RKO (cell line): Measurements from ENCODE around the gene TMEM106B.
A peak's percentile ranks its signal among the peaks of the same experiment; 100 is the strongest.

Source experiments
- DNase-seq: peaks from one replicate; pipeline ENCODE4 v3.0.0-alpha.2; 2016; ENCODE audit warnings: low spot score

Gene TMEM106B

DNA sequence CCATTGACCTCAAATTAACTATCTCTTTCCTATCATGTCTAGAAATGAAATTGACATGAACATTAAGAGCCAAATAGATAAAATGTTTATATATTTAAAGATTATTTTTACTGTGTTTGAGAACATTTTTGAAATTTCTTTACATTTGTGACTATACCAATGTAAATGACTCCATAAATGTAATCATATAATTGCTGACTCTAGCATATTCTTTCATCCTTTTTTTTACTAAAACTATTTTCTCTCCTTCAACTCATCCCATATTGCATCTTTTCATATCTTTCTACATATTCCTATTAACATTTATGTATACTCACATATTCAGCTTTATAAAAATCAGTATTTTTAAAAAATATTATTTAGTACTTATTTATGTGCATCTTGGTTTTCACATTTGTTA, 16.9 kb downstream of the TMEM106B start:
- DNase-seq, result no peak

GRCh38 chr7:12229046-12229445, 18.0 kb downstream of the TMEM106B start:
- DNase-seq, result no peak

DNA sequence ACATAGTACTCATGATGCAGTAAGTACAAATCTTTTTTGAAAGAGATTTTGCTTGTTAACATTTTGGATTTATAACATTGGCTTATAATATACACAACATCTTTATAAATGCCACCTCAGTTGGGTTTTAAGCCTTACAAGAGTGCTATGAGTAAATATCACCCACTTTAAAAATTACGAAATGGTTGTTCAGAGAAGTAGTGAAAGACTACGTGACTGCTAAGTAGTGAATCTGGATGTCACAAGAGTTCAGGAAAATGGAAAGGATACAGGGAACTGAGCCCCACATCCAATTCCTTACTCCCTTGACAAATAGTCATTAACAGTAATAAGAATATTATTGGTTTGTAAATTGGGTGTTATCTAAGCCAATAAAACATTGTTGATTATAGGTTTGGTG, 20.0 kb downstream of the TMEM106B start:
- DNase-seq, result no peak

DNA sequence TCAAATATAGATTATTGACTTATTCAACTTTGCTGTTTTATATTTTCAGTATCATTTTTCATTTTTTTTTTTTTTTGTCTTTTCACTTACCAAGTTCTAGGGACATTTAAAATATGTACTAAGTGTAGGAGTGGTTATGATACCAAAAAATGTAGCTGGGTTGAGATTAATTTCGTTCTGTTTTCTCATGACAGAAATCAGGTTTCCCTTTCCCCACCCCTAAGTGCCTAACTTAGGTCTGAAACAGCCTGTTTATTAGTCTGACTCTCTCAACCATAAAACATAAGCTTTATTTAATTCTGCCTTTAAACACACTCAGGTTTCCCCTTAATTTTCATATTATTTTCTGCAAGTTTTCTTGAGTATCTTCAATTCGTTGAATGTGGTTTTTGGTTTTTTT, 22.1 kb downstream of the TMEM106B start:
- no peak for DNase-seq

DNA sequence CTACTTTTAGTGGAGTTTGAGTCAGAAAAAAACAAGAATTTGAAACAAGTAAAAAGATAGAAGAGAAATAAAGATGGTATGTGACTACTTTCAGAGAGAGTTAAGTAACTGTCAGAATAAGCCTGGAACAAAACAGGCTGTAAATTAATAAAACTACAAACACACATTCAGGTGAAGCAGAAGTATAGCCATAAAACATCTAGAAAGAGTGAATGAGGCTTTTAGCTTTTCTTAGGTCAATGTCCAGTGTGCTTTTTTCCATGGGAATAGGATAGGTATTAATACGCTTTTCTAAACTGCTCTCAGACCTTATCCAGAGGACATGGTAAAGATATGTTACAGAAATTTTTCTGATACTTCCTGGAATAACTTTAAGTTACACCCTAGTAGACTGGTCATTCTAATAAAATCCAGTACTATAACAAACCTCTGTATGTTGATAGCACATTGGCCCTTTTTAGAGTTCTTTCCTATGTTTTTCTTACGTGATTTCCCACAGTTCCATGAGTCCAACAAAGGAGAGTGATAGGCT, 23.3 kb downstream of the TMEM106B start:
- no peak for DNase-seq

GRCh38 chr7:12235970-12236369, 24.9 kb downstream of the TMEM106B start:
- DNase-seq, result no peak

DNA sequence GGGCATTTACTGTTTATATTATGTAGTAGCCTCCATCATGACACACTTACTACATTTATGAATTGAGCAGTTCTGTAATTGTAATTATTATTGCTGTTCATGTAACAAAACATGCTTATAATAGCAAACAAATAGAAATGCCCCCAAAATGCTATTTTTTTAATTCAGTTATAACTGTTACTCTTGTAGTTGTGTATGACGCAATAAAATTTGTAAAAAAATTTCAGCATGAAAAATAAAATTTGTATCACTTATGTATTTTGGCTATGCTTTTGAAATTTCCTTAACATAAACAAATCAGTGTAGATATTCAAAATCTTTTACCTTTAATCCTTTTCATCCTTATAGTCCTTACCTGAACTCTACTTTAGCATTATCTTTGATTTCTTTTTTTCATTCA, 25.9 kb downstream of the TMEM106B start:
- DNase-seq, result no peak

- DNase-seq, result no peak
Observed at GRCh38 chr7:12239806-12240205, 28.7 kb downstream of the TMEM106B start.

GRCh38 chr7:12244129-12244528, 33.0 kb downstream of the TMEM106B start:
- peak; percentile 52 for DNase-seq

GRCh38 chr7:12244694-12245093, 33.6 kb downstream of the TMEM106B start:
- DNase-seq, result no peak

- DNase-seq, result no peak
Observed at GRCh38 chr7:12249706-12250105, 38.6 kb downstream of the TMEM106B start.

DNA sequence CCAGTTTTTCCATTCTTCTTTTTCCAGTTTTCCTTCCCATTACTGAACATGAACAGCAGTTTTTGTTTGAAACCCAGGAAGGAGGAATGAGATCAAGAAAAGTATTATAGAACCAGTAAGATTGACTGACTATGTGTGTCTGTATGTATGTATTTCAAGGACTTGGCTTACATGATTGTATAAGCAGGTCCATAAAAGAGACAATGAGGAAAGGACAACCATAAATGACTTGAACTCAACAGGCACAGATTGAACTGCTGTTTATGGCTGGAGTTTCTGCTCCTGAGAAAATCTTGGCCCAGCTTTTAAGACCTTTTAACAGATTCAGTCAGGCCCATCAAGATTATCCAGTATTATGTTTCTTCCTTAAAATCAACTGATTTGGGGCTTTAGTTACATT, 39.1 kb downstream of the TMEM106B start:
- DNase-seq, result no peak

GRCh38 chr7:12256090-12256489, 45.0 kb downstream of the TMEM106B start:
- peak; percentile 18 for DNase-seq

DNA sequence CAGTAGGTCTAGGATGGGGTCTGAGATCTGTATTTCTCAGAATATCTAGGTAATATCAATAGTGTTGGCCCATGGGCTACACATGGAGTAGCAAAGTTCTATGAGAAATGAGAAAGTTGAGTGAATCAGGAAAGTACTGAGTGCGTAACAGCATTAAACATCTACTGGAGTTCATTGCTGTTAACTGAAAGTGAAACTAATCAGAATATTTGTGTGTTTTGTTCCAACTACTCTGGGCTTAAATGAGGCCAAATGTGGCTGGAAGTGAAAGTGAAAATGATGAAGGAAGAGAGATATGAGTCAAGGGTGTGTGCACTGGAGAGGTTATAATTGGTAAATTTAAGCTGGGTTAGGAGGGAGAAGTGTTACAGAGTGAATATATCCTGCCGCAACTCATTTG, 46.5 kb downstream of the TMEM106B start:
- DNase-seq, result no peak

DNA sequence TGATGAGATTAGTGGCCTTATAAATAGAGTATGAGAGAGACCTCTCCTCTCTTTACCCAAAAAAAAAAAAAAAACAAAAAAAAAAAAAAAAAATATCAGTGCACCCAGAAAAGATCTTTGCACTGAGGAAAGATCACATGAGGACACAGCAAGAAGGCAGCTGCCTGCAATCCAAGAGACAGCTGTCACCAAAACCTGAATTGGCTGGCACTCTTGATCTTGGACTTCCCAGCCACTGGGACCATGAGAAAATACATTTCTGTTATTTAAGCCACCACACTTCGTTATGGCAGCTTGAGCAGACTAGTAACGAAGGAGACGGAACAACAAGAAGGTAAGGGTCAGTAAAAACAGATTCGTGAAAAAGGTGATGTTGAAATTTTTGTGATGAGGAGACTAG, 47.0 kb downstream of the TMEM106B start:
- DNase-seq, result no peak

DNA sequence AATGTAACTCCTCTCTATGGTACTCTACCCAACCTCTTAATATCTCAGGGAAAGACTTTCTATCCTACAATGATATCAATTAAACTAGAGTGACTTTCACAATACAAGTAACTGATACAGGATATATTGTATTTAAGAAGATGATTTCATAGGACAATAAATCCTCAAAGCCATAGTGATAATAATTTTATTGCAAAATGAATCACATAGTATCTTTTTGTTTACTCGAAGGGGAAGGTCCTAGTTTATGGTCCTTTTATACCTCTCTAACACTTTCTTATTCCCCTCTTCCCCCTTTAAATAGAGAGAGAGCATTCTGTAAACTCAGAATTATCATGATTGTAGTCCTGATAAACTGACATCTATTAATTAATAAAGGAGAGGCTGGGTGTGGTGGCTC, 56.4 kb downstream of the TMEM106B start:
- DNase-seq, result no peak

DNA sequence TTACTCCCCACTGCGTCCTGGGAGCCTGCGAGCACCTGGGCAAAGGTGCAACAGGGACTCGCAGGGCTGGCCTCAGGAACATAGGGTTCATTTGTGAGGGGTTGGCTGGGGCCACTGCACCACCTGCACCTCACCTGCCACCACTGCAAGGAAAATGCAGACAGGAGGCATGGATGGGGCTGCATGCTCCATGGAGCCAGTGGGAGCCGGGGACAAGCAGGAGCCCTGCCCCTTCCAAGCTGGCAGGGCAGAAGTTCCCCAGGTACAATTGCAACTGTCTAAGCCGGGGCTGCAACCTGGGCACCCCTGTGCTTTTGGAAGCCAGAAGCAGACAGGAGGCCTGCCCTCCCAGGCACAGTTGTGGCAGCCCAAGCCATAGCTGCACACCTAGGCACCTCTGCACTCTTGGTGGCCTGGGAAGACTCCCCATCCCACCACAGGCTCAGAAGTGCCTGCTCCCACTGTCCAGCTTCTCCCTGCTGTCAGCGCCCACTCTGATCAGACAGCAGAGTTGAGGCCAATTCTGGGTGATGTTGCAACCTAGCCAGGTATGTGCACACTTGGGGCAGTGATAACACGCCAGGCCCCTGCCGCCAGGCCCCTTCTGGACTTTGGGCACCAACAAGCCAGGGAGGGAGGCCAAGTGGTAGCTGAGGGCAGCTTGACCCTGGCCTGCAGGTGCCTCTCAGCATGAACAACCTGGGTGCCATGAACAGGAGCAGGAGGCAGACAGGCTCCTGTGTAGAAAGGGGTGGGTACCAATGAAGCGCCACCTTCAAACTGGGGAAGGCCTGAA, 58.2 kb downstream of the TMEM106B start:
- DNase-seq, result no peak

GRCh38 chr7:12281038-12281437, 69.9 kb downstream of the TMEM106B start:
- DNase-seq, result no peak

DNA sequence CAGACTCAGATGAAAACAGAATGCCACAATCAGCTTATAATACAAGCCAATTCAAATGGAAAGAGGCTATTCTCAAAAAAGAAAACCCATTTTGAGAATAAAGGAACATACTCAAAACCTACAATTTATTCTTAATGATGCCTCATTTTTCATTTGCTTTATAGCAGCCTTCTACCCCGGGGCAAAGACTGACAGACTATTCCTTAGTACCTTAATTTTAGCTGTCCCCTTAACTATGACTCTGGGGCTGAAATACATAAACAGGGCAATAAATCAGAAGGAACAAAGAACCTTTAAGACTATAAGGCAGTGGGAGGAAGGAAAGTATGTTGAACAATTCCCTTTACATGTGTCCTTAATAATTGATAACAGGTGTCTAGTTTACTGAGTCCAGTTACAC, 76.8 kb downstream of the TMEM106B start:
- no peak for DNase-seq

- no peak for DNase-seq
Observed at GRCh38 chr7:12289996-12290395, 78.9 kb downstream of the TMEM106B start.

- no peak for DNase-seq
Observed at GRCh38 chr7:12290761-12291160, 79.7 kb downstream of the TMEM106B start.

- no peak for DNase-seq
Observed at GRCh38 chr7:12291870-12292269, 80.8 kb downstream of the TMEM106B start.
